Body of pancreas (tissue), 4 donors: Measurements from ENCODE around the gene VOPP1.

Source experiments
- CTCF ChIP-seq, 7 experiments: fragments of 450-650 bp in 4 of 7; fragments of 200-600 bp in 3 of 7; sonication (generic) in 3 of 7; IDR thresholded peaks; one replicate each; pipeline ENCODE4 v1.5.1; 2016 to 2019; ENCODE audit warnings: antibody characterized with exemption in 7 of 7
- POLR2A ChIP-seq, 3 donors: fragments of 450-650 bp; IDR thresholded peaks; one replicate each; pipeline ENCODE4 v1.6.1; 2016; ENCODE audit warnings: antibody characterized with exemption in 3 of 3, mild to moderate bottlenecking in 2 of 3

GRCh38 chr7:55474944-55475854 lies 97.1 kb downstream of the VOPP1 start:
- no peak for TF ChIP-seq POLR2A (IDR thresholded peaks at IDR 0.05)
- TF ChIP-seq CTCF (IDR thresholded peaks at IDR 0.05): no peak
